H9 (cell line): ENCODE results near the gene HMGB4. TPM values are rescaled to one million over a fixed set of nuclear protein-coding genes. Genes with fewer than 3 reads are reported as not detected.

Experiments
- DNase-seq: peaks from one replicate; pipeline ENCODE4 v3.0.0-alpha.2; 2017
- H2AFZ ChIP-seq: one replicate; pipeline ENCODE4 v1.6.1; 2013; ENCODE audit warnings: mild to moderate bottlenecking, low read length, control low read depth, moderate library complexity
- H2AK5ac ChIP-seq: 2 replicates; pipeline ENCODE4 v1.6.1; 2013; ENCODE audit warnings: low read length, control low read depth, mixed read lengths; ENCODE audit not compliant: insufficient read length
- H2BK120ac ChIP-seq: one replicate; pipeline ENCODE4 v1.6.1; 2013; ENCODE audit warnings: low read depth, mild to moderate bottlenecking, low read length, control low read depth, inconsistent platforms; ENCODE audit not compliant: poor library complexity, severe bottlenecking
- H2BK12ac ChIP-seq: 2 replicates; pipeline ENCODE4 v1.6.1; 2013; ENCODE audit warnings: low read length, control low read depth, mixed read lengths, low read depth; ENCODE audit not compliant: insufficient read length
- H2BK15ac ChIP-seq: 2 replicates; pipeline ENCODE4 v1.6.1; 2013; ENCODE audit warnings: low read depth, low read length, control low read depth
- H2BK20ac ChIP-seq: one replicate; pipeline ENCODE4 v1.6.1; 2013; ENCODE audit warnings: low read depth, mild to moderate bottlenecking, low read length, control low read depth, inconsistent platforms; ENCODE audit not compliant: poor library complexity, severe bottlenecking
- H2BK5ac ChIP-seq: 2 replicates; pipeline ENCODE4 v1.6.1; 2013; ENCODE audit warnings: low read length, control low read depth, mixed read lengths; ENCODE audit not compliant: insufficient read length
- H3K14ac ChIP-seq: 2 replicates; pipeline ENCODE4 v1.6.1; 2013; ENCODE audit warnings: low read length, control low read depth; ENCODE audit not compliant: insufficient read depth
- H3K18ac ChIP-seq: 2 replicates; pipeline ENCODE4 v1.6.1; 2013; ENCODE audit warnings: low read depth, mild to moderate bottlenecking, mixed read lengths, low read length, control low read depth; ENCODE audit not compliant: insufficient read length
- H3K23ac ChIP-seq: 2 replicates; pipeline ENCODE4 v1.6.1; 2013; ENCODE audit warnings: low read length, control low read depth, mixed read lengths, low read depth; ENCODE audit not compliant: insufficient read length
- H3K23me2 ChIP-seq: 2 replicates; pipeline ENCODE4 v1.6.1; 2013; ENCODE audit warnings: low read depth, mild to moderate bottlenecking, mixed read lengths, low read length, control low read depth; ENCODE audit not compliant: insufficient read length, poor library complexity, severe bottlenecking
- H3K27ac ChIP-seq: 2 replicates; pipeline ENCODE4 v1.5.1; 2013; ENCODE audit warnings: low read length, control low read depth, mixed read lengths, low read depth; ENCODE audit not compliant: insufficient read length
- H3K27me3 ChIP-seq: 2 replicates; pipeline ENCODE4 v1.6.1; 2013; ENCODE audit warnings: low read length, control low read depth, inconsistent platforms; ENCODE audit not compliant: insufficient read depth
- H3K4ac ChIP-seq: 2 replicates; pipeline ENCODE4 v1.6.1; 2013; ENCODE audit warnings: low read depth, mild to moderate bottlenecking, control low read depth, inconsistent platforms, low read length, moderate library complexity
- H3K4me1 ChIP-seq: 2 replicates; pipeline ENCODE4 v1.6.1; 2013; ENCODE audit warnings: low read length, control low read depth, inconsistent platforms; ENCODE audit not compliant: insufficient read depth
- H3K4me2 ChIP-seq: 2 replicates; pipeline ENCODE4 v1.6.1; 2013; ENCODE audit warnings: low read length, control low read depth, mixed read lengths; ENCODE audit not compliant: insufficient read length, insufficient read depth
- H3K56ac ChIP-seq: 2 replicates; pipeline ENCODE4 v1.6.1; 2013; ENCODE audit warnings: low read depth, mild to moderate bottlenecking, mixed read lengths, low read length, control low read depth; ENCODE audit not compliant: insufficient read length
- H3K79me1 ChIP-seq: 2 replicates; pipeline ENCODE4 v1.6.1; 2013; ENCODE audit warnings: low read depth, mild to moderate bottlenecking, moderate library complexity, low read length, control low read depth, inconsistent platforms; ENCODE audit not compliant: insufficient read depth, poor library complexity, severe bottlenecking
- H3K79me2 ChIP-seq: 2 replicates; pipeline ENCODE4 v1.6.1; 2013; ENCODE audit warnings: low read length, control low read depth, inconsistent platforms; ENCODE audit not compliant: insufficient read depth
- H3K9ac ChIP-seq: 2 replicates; pipeline ENCODE4 v1.6.1; 2013; ENCODE audit warnings: low read length, control low read depth, mixed read lengths; ENCODE audit not compliant: insufficient read length; ENCODE audit errors: extremely low read depth
- H3K9me3 ChIP-seq: one replicate; pipeline ENCODE4 v1.6.1; 2013; ENCODE audit warnings: low read depth, low read length, inconsistent platforms; ENCODE audit not compliant: control insufficient read depth
- H3T11ph ChIP-seq: one replicate; pipeline ENCODE4 v1.6.1; 2013; ENCODE audit warnings: mild to moderate bottlenecking, low read length, control low read depth, inconsistent platforms
- H4K20me1 ChIP-seq: one replicate; pipeline ENCODE4 v1.6.1; 2013; ENCODE audit not compliant: control insufficient read depth, insufficient read length, insufficient read depth
- H4K5ac ChIP-seq: 2 replicates; pipeline ENCODE4 v1.6.1; 2013; ENCODE audit warnings: low read depth, mild to moderate bottlenecking, mixed read lengths, low read length, control low read depth; ENCODE audit not compliant: insufficient read length
- H4K8ac ChIP-seq: replicated peaks from 2 replicates; pipeline ENCODE4 v1.6.1; 2013; ENCODE audit warnings: low read length, control low read depth, mixed read lengths, low read depth; ENCODE audit not compliant: insufficient read length
- H4K91ac ChIP-seq: 2 replicates; pipeline ENCODE4 v1.6.1; 2013; ENCODE audit warnings: low read depth, mild to moderate bottlenecking, moderate library complexity, mixed read lengths, low read length, control low read depth; ENCODE audit not compliant: insufficient read length
- H3K27ac Mint-ChIP-seq, 3 experiments: 2 replicates in 2 of 3; 3 replicates in 1 of 3; pipeline ENCODE4 v1.8.0; 2020 to 2021; ENCODE audit warnings: mixed read lengths in 3 of 3, mild to moderate bottlenecking in 1 of 3, moderate library complexity in 1 of 3
- H3K27me3 Mint-ChIP-seq: 2 replicates; pipeline ENCODE4 v1.8.0; 2021; ENCODE audit warnings: low read depth, mild to moderate bottlenecking, moderate library complexity, mixed read lengths
- H3K36me3 Mint-ChIP-seq, 3 experiments: 2 replicates in 2 of 3; 3 replicates in 1 of 3; pipeline ENCODE4 v1.8.0; 2020 to 2021; ENCODE audit warnings: low read depth in 3 of 3, mixed read lengths in 3 of 3; ENCODE audit not compliant: insufficient read depth in 1 of 3
- H3K4me1 Mint-ChIP-seq, 2 experiments: 2 replicates each; pipeline ENCODE4 v1.8.0; 2020; ENCODE audit warnings: mixed read lengths in 2 of 2
- H3K4me3 Mint-ChIP-seq, 2 experiments: 2 replicates in 1 of 2; 3 replicates in 1 of 2; pipeline ENCODE4 v1.8.0; 2020 to 2021; ENCODE audit warnings: mild to moderate bottlenecking in 2 of 2, mixed read lengths in 2 of 2, moderate library complexity in 1 of 2
- H3K9me3 Mint-ChIP-seq, 2 experiments: 2 replicates in 1 of 2; 3 replicates in 1 of 2; pipeline ENCODE4 v1.8.0; 2020; ENCODE audit warnings: mild to moderate bottlenecking in 2 of 2, mixed read lengths in 2 of 2, moderate library complexity in 1 of 2
- CTCF ChIP-seq: fragments of 200-600 bp; sonication (generic); conservative IDR thresholded peaks from 3 replicates; pipeline ENCODE4 v1.8.0; 2021; ENCODE audit warnings: antibody characterized with exemption, mild to moderate bottlenecking
- WGBS: extraction: QIAGEN DNeasy Blood & Tissue Kit; methylation state at CpG from one replicate; pipeline ENCODE4 v1.1.7; 2013; ENCODE audit warnings: missing lambda C conversion rate, low lambda C conversion rate, mixed read lengths; ENCODE audit not compliant: insufficient read length; ENCODE audit errors: extremely low coverage; 5-methylcytosine and 5-hydroxymethylcytosine counted together
- total RNA-seq: library from RNA; stranded (reverse); gene quantifications from 2 replicates; pipeline ENCODE4 v1.2.1, GENCODE V29; 2021

HMGB4 gene
- total RNA-seq, 1 experiment from 2014 or later: not detected

- no peak overlapping the region for H2BK120ac ChIP-seq
- no peak overlapping the region for H3K4me2 ChIP-seq
- H2BK5ac ChIP-seq: no peak overlapping the region
- no peak overlapping the region for H4K5ac ChIP-seq
- H3K4me3 Mint-ChIP-seq: no peak overlapping the region; a peak in 1 of 5 replicates
- H3K9me3 ChIP-seq: no peaks in the 10 kb centered on the region
- no peak overlapping the region for H3K27ac ChIP-seq
- H3K56ac ChIP-seq: no peak overlapping the region
- H3K4me1 Mint-ChIP-seq: peaks cover 12 to 16% of the 10 kb centered on the region in 2 experiments
- H4K91ac ChIP-seq: no peak overlapping the region
- no peak overlapping the region for H2BK15ac ChIP-seq
- no peaks in the 10 kb centered on the region for H4K20me1 ChIP-seq
- no peak overlapping the region for H4K8ac ChIP-seq
- H3K27me3 ChIP-seq: no peaks in the 10 kb centered on the region
- no peak overlapping the region for H3K14ac ChIP-seq
- H3K4me1 ChIP-seq: no peaks in the 10 kb centered on the region; the same call in 1 of the 2 replicates
- no peak overlapping the region for H2BK12ac ChIP-seq
- H3K18ac ChIP-seq: no peak overlapping the region
- H3K9me3 Mint-ChIP-seq: peaks cover 4 to 6% of the 10 kb centered on the region in 2 experiments; a peak in 4 of 5 replicates
- H3T11ph ChIP-seq: no peak overlapping the region
- H3K27me3 Mint-ChIP-seq: no peaks in the 10 kb centered on the region; the same call in 1 of the 2 replicates
- H2AFZ ChIP-seq: no peak overlapping the region
- H3K36me3 Mint-ChIP-seq: peaks cover 4 to 11% (median 6%) of the 10 kb centered on the region in 3 experiments; a peak in 5 of 7 replicates
- no CpG with 5 or more reads among the region's 6 CpGs for WGBS
- H3K23me2 ChIP-seq: no peaks in the 10 kb centered on the region
- H3K27ac Mint-ChIP-seq: no peak overlapping the region; a peak in 2 of 7 replicates
- no peak for DNase-seq
- H2AK5ac ChIP-seq: no peak overlapping the region
- no peak overlapping the region for H2BK20ac ChIP-seq
- H3K23ac ChIP-seq: no peak overlapping the region
- H3K4ac ChIP-seq: no peak overlapping the region
- H3K79me1 ChIP-seq: no peaks in the 10 kb centered on the region
- no peak overlapping the region for H3K9ac ChIP-seq
- TF ChIP-seq CTCF: no peak
- H3K79me2 ChIP-seq: no peaks in the 10 kb centered on the region; the same call in 1 of the 2 replicates
Observed at GRCh38 chr1:33866281-33866680, 2.4 kb downstream of the HMGB4 start.
